Measurements from ENCODE around the gene CCR1. TPM values are rescaled to one million over a fixed set of nuclear protein-coding genes. Genes with fewer than 3 reads are reported as not detected.
"Not testable (repeated sequence)": the region's sequence is repeated elsewhere in the genome, so short reads cannot be mapped to it uniquely, and the experiment has no call there.

The CCR1 gene
- total RNA-seq, 1 donor from 2014 or later: not detected

- no peak for DNase-seq (ENCODE audit: low read depth, low spot score)
Observed at GRCh38 chr3:46212101-46212500, 4.0 kb upstream of the CCR1 start.

- no peak for DNase-seq (ENCODE audit: low read depth, low spot score)
Observed at GRCh38 chr3:46209746-46210470, 1.8 kb upstream of the CCR1 start.

- DNase-seq (ENCODE audit: low read depth, low spot score): no peak
Observed at GRCh38 chr3:46209053-46209452, 940 bp upstream of the CCR1 start.

- DNase-seq (ENCODE audit: low read depth, low spot score): not testable (repeated sequence)
Observed at GRCh38 chr3:46207514-46207913, 599 bp downstream of the CCR1 start.

GRCh38 chr3:46206282-46207015 lies 1.7 kb downstream of the CCR1 start:
- no peak for DNase-seq (ENCODE audit: low read depth, low spot score)

GRCh38 chr3:46205286-46205960 lies 2.7 kb downstream of the CCR1 start:
- DNase-seq (ENCODE audit: low read depth, low spot score): no peak

- no peak for DNase-seq (ENCODE audit: low read depth, low spot score)
Observed at GRCh38 chr3:46203681-46204080, 4.4 kb downstream of the CCR1 start.

GRCh38 chr3:46202535-46202934 lies 5.6 kb downstream of the CCR1 start:
- no peak for DNase-seq (ENCODE audit: low read depth, low spot score)

GRCh38 chr3:46200790-46201189 lies 7.3 kb downstream of the CCR1 start:
- no peak for DNase-seq (ENCODE audit: low read depth, low spot score)

GRCh38 chr3:46200211-46200610 lies 7.9 kb downstream of the CCR1 start:
- no peak for DNase-seq (ENCODE audit: low read depth, low spot score)

- no peak for DNase-seq (ENCODE audit: low read depth, low spot score)
Observed at GRCh38 chr3:46196261-46196957, 11.7 kb downstream of the CCR1 start.

- DNase-seq (ENCODE audit: low read depth, low spot score): no peak
Observed at GRCh38 chr3:46194868-46195553, 13.1 kb downstream of the CCR1 start.

GRCh38 chr3:46193436-46193835 lies 14.7 kb downstream of the CCR1 start:
- no peak for DNase-seq (ENCODE audit: low read depth, low spot score)

GRCh38 chr3:46192939-46193338 lies 15.2 kb downstream of the CCR1 start:
- no peak for DNase-seq (ENCODE audit: low read depth, low spot score)

- DNase-seq (ENCODE audit: low read depth, low spot score): no peak
Observed at GRCh38 chr3:46191730-46192129, 16.4 kb downstream of the CCR1 start.

GRCh38 chr3:46188708-46189107 lies 19.4 kb downstream of the CCR1 start:
- DNase-seq (ENCODE audit: low read depth, low spot score): no peak

- DNase-seq (ENCODE audit: low read depth, low spot score): no peak
Observed at GRCh38 chr3:46187876-46188275, 20.2 kb downstream of the CCR1 start.

- DNase-seq (ENCODE audit: low read depth, low spot score): no peak
Observed at GRCh38 chr3:46187341-46187700, 20.8 kb downstream of the CCR1 start.

GRCh38 chr3:46186471-46187340 lies 21.4 kb downstream of the CCR1 start:
- DNase-seq (ENCODE audit: low read depth, low spot score): no peak

- no peak for DNase-seq (ENCODE audit: low read depth, low spot score)
Observed at GRCh38 chr3:46184469-46184868, 23.6 kb downstream of the CCR1 start.

Data from pulmonary artery endothelial cell (primary cell).